GF-D8 (cell line): Measurements from ENCODE around the gene LONP1.

ENCODE experiments used
- DNase-seq: peaks from one replicate; lab custom pipeline; 2025; lab: John Stamatoyannopoulos, UW

LONP1 gene

DNA sequence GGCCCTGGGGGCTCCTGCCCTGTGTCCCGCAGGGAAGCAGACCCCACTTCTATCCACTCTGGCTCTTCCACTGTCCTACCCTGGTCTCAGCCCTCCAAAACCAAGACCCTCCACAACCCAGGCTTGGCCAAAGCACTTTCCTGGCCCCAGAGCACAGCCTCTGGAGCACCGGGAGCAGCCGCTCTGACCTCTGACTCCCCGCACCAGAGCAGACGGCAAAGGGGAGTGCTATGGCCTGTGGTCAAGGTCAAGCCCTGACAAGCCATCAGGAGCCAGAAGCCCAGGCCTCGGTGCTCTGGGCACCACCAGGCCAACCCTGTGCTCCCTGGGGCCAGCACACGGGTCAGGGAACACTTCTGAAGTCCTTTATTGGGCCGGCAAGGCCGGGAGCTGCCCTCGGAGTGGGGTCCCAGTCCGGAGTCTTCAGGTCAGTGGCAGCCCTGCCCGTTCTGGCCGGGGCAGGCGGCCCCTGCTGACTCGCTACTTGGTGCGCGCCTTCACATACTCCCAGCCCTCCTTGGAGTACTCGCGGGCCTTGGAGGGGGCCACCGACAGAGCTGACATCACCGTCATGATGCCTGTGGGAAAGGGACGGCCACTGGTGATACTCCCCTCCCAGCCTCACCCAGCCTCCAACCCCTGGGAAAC, 41.8 kb downstream of the LONP1 start:
- no peak for DNase-seq

DNA sequence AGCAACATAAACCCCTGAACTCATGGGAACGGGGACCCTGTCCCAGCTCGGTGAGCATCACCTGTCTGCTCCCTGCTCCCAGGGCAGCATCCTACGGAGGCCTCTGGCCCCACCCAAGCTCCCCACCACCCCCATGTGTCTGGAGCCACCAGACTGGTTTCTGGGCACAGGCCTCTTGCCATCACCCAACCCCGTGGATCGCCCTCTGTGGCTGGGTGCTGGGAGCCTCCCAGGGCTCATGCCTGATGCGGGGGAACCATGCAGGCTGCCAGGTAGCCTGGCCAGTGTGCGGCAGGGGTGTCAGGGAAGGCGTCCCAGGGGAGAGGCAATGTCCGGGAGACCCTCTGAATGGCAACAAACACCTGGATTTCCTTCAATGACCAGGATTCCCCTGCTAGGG, 42.4 kb downstream of the LONP1 start:
- DNase-seq, result no peak

DNA sequence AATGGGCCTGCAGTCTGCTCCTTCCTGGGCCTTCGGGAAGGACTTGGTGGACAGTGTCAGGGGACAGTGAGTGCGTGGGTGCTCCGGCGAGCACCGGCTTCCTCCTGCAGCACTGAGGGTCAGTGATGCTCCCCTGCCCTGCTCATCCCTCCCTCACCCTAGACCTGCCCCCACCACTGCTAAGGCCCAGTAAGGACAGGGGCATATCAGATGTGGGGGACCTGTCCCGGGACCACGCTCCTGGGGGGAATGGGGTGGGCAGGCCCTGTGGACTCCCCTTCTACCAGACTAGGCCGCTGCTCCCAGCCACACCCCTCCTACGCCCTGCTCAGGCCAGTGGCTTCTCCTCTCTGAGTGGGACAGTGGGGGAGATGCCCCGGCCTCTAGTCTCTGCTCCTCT, 42.8 kb downstream of the LONP1 start:
- no peak for DNase-seq

DNA sequence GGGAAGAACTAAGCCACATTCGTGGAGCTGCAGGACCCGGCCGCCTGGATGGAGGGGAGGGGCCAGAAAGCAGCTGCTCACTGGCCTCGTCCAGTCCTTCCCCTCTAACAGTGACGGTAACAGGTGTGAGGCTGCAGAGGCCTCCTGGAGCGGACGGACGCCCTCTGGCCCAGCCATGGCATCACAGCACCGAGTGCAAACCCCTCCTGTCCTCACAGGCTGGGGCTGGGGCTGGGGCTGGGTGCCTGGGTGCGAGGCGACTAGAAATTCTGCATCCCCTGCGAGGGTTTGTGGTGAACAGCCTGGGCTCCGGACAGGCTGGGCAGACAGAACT, 43.2 kb downstream of the LONP1 start:
- DNase-seq, result no peak

DNA sequence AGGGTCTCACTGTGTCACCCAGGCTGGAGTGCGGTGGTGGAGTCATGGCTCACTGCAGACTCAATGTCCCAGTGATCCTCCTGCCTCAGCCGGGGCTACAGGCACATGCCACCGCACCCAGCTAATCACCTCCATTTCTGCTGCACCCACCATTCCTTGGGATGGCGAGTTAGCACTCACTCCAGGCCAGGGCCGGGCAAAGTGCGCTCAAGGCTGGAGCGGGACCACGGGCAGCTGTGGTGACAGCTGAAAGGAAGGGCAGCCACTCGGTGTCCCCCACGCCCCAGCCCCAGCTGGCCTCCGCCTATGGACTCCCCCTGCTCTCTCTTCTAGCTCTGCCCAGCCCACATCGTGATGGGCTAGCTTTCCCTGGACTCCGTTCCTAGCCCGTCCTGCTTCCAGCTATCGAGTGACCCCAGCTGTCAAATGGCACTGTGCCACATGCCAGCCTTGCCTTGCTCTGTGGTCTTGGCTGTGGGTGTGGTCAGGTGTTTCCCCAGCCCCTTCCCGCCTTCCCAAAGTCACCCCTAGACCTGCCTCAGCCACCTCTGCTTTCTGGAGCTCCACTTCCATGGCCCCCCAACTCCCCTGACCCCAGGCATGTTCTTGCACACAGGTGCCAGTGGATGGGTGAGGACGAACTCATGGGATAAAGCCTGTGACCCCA, 43.7 kb downstream of the LONP1 start:
- no peak for DNase-seq

DNA sequence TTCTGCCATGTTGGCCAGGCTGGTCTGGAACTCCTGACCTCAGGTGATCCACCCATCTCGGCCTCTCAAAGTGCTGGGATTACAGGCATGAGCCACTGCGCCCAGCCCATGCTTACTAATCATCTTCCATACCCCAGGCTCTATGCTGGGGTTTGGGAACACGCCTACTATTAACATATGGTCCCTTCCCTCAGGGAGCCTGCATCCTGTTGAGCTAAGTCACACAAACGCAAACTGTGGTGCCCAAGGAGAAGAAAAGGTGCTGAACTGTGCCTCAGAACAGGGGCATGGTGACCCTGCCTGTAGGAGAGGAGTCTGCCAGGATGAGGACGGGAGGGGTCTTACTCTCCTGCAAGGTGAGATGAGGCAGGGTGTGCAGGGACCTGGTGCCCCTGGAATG, 45.2 kb downstream of the LONP1 start:
- no peak for DNase-seq

DNA sequence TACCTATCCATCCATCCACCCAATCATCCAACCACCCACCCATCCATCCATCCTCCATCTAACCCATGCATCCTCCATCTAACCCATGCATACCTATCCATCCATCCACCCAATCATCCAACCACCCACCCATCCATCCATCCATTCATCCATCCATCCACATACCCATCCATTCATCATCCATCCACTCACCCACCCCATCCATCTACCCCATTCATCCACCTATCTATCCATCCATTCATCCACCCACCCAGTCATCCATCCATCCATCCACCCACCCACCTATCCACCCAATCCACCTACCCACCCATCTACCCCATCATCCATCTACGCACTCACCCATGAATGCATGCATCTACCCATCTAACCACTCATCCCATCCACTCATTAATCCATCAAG, 46.2 kb downstream of the LONP1 start:
- no peak for DNase-seq

DNA sequence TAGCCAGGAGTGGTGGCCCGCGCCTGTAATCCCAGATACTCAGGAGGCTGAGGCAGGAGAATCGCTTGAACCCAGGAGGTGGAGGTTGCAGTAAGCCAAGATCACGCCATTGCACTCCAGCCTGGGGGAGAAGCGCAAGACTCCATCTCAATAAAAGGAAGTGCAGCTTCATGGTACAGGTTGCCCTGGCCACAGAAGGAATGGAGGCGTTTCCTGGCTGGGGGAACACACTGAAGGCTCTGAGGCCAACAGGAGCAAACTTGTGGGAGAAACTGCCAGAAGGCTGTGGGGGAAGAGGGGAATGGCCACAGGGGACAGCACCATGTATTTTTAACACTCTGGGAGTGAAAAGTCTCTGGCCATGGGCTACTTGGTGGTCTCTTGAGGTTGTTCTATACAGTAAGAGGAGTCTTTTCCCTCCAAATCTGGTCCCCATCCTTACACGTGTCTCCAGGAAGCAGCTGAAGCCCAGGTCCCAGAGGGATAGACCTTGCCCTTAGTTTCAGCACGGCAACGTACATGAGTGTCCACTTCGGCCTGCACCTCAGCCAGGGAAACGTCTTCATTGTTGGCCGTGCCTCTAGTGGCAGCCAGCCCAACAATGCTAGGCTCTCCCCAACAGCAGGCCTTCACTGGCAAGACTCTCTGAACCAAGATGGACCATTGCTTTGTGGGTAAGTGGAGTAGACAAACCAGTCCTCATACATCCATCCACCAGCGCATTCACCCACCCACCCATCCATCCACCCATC, 47.1 kb downstream of the LONP1 start:
- no peak for DNase-seq

DNA sequence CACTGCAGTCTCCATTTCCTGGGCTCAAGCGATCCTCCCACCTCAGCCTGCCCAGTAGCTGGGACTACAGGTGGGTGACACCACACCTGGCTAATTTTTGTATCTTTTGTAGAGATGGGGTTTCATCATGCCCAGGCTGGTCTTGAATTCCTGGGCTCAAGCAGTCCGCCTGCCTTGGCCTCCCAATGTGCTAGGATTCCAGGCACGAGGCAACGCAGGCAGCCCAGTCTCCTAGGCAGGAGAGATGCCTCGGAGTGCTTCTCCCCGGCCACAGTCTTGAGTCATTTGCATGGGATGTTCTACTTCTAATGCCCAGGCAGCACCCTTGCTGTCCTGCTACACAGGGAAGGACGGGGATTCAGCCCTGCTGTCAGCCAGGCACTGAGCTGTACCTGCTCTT, 48.3 kb downstream of the LONP1 start:
- DNase-seq, result no peak

DNA sequence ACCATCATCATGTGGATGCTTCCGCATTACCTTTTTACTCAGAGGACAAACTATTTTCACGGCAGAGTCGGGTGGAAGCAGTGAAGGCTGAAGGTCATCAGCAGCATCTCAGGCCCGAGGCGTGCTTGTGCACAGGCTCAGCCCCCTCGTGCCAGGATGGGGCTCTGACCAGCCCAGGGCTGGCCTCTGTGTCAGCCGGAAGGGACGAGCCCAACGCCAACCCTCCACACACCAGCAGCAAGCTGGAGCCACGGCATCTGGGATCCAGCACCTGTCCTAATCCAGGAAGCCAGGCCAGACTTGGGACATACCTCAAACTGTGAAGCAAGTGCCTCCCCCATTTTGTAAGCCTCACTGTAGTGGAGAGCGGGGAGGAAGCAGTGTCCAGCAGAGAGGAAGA, 50.7 kb downstream of the LONP1 start:
- no peak for DNase-seq

DNA sequence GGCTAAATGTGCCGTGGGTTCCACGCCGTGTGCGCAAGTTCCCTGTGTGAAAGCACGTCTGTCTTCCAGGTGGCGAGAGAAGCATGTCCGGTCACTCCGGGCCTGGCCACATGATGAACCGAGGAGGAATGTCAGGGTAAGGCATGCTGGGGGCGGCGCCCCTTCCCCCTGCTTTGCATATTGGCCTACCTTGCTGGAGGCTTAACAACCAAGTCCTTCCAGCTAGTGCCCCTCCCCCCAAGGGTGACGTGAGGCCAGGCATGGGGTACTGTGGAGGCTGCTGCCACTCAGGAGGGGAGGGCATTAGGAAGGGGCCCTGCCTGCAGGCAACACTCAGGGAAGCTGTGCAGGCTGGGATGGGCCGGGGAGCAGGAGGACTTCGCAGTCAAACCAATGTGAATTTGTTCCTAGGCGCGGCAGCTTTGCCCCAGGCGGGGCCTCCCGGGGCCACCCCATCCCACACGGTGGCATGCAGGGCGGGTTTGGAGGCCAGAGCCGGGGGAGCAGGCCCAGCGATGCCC, 52.1 kb downstream of the LONP1 start:
- DNase-seq, result no peak

DNA sequence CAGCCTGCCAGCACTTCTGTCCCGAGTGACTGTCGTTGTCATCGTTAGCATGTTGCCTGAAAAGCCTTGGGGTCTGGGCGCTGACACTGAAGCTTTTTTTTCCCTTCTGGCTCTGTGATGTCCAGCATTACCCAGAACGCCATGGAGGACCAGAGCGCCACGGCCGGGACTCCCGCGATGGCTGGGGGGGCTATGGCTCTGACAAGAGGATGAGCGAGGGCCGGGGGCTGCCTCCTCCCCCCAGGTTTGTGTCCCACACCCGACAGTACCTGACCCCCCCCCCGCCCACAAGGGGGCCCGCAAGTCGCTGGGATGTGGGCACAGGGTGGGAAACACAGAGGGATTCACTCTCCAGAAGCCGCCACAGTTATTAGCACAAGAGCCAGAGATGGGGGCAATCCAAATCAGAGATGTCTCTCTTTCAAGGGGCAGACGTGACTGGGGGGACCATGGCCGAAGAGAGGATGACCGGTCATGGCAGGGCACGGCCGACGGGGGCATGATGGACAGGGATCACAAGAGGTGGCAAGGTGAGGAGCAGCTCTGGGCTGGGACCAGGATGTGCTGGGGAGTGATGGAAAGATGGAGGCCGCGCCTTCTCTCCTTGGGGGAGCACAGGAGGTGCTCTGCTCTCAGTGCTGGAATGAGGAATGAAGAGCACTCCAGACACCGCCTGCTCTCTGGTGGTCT, 52.9 kb downstream of the LONP1 start:
- no peak for DNase-seq

DNA sequence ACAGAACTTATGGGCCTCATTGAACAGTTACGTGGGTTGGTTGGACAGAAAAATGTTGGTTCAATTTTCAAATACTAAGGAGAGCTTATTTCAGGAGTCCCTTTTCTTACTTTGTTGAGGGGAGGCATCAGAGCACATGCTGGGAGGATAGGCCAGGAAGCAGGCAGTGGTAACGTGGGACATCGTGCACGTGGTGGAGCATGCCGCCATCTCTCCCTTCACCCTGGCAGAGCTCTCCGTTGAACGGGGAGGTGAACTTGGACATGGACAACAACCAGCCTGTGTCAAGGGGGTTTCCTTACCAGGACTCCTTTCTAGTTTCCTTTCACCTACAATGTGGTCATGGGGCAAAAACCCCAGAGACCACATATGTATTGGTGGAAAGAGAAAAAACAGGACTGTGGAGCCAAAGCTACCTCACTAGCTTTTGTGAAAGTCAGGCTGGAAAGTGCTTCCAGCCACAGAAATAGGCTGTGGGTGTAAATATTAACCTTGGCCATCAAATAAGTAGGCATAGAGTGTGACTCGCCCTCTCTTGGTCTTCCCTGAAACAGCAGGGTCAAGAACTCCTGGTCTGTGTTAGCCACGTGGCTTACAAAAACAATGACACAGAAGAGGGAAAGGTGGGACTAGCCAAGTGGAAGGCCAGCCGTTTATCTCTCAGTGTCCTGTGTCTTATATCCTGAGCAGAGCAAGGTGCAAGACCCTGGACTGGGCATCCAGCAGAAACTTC, 54.0 kb downstream of the LONP1 start:
- DNase-seq, result no peak

DNA sequence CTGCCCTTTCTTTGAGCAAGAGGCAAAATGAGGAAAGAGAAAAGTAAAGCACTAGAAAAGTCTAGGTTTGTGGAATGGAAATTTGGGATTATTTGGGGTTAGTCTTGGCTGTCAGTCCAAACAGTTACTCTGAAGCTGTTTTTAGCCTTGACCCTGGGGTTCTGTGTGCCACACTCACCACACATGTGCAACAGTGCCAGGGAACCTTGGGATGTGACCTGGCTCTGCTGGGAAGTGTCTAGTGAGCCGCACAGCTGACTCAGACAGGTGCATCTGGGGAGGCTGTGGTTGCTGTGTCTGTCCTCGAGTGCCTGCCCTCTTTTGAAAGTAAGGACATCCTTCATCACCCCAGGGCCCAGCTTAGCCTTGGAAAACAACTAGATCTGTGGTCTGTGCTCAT, 55.4 kb downstream of the LONP1 start:
- DNase-seq, result no peak

DNA sequence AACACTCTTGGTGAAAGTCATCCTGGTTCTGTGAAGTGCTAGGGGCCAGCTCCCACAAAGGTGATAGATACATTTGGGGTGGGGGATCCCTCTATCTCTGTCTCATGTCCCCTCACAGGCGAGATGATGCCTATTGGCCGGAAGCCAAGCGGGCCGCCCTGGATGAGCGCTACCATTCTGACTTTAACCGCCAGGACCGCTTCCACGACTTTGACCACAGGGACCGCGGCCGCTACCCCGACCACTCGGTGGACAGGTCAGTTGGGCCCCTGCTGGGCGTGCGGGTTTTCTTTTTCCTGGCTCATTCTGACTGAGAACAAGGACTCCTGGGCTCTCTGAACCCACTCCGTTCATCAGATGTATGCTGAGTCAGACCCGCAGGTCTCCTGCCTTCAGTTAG, 56.0 kb downstream of the LONP1 start:
- DNase-seq, result no peak

DNA sequence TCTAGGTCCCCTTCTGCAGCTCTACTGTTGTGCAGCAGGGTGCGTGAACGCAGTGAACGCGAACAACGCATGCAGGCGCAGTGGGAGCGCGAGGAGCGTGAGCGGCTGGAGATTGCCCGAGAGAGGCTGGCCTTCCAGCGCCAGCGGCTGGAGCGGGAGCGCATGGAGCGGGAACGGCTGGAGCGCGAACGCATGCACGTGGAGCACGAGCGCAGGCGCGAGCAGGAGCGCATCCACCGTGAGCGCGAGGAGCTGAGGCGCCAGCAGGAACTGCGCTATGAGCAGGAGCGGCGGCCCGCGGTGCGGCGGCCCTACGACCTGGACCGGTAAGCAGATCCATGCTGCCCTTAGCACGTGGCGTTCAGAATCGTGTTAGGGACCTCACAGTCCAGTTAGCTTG, 58.5 kb downstream of the LONP1 start:
- no peak for DNase-seq

DNA sequence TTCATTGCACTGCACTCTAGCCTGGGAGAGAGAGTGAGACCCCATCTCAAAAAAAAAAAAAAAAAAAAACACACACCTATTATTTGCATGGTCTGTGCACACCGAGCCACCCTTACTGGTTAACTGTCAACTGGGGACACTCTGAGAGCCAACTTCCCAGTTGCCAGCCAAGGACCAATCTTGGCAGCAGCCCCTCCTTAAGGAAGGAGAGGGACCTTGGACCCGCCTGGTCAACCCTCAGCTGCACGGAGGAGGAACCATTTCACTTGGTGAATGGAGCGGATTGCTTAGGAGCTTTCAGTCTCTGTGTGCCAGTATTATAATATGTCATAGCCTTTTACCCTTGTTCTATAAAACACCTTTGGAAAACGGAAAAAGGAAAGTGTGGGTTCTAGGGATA, 64.5 kb downstream of the LONP1 start:
- no peak for DNase-seq

DNA sequence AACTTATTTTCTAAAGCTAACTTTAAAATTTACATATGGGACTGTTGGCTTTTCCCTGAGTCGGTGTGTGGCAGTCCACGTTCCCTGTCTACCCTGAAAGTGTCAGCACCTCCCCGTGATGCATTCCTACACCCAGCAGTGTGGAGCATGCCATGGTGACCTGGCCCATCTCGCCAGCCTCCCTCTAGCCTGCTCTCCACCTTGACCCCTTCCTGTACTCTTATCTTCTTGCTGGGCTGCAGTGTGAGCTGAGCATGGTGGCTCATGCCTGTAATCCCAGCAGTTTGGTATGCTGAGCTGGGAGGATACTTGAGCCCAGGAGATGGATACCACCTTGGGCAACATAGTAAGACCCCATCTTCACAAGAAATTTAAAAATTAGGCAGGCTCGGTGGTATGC, 65.0 kb downstream of the LONP1 start:
- DNase-seq, result no peak

DNA sequence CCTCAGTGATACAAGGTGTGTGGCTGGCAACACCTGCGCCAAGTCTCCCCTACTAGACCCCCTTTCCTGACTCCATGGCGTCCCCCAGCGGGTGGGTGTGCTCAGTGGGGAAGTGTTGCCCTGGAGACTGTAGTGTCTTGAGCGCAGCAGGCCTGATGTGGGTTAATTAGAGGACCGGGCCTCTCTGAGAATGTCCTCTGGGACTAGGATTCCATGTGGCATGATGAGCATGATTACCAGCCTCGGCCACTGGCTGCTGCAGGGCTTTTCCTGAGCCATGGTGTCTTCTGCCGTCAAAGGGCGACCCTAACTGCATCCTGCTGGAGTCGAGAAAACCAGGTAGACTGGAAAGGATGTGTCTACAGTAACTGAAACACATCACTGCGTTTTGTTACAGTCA, 67.7 kb downstream of the LONP1 start:
- DNase-seq, result no peak

DNA sequence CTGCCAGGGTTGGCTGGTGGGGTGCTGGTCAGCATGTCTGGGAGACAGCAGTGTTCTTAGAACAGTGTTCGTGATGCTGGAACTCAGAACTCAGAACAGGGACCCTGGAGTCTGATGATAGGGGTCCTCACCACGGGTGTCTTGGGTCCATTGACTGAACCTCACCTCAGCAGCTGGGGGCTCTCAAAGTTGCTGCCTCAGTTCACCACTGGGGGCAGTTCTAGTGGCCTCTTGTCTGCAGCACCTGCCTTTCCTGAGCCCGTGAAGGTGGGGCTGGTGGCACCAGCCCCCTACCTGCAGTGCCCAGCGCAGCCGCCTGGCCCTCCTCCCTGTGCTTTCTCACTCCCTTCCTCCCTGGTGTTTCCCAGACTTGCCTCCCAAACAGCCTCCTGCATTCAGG, 68.6 kb downstream of the LONP1 start:
- no peak for DNase-seq

DNA sequence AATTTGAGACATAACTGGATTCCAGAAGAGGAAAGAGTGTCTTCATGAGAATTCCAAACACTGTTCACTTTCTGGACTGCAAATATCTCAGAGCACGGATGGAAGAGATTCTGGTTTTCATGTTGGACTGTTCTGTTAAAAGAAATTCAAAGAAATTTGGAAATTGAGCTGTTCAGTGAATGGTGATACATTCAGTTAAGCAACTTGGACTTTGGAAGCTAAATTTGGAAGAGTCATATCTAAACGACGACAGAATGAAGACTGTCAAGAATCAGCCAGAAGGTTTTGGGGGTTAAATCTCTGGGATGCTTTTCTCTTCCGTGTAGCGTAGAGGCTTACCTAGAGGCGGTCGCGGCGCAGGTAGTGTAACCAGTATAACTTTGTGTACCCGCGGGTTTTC, 71.5 kb downstream of the LONP1 start:
- DNase-seq, result no peak

DNA sequence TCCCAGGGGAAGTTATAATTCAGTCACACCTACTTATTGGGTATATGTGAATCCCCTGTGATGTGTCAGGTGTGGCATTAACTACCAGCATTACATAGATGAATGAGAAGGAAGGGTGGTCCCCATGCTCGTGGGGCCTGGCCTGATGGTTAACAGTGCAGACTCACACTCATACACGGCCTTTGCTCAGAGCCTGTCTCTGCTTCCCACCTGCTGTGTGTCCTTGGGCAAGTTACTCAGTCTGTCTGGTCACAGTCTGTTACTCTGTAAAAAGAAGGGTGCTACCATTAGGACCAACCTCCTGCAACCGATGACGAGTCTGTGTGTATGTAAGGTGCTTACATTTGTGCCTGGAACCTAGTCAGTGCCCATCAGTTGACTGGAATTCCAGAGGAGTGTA, 73.2 kb downstream of the LONP1 start:
- no peak for DNase-seq
